ENCODE results near the gene DNA2. TPM values are rescaled to one million over a fixed set of nuclear protein-coding genes. Genes with fewer than 3 reads are reported as not detected.

Gene DNA2
- total RNA-seq, 1 experiment from 2014 or later, result 6.9 TPM

GRCh38 chr10:68419376-68419775 is 52.4 kb downstream of the DNA2 start:
- no TSS peak for BruUV-seq (replicated peaks)
- no peak for TF ChIP-seq CTCF (IDR thresholded peaks at IDR 0.05; ENCODE audit: unreplicated experiment)
- no peaks in the 10 kb centered on the region for H3K27me3 Mint-ChIP-seq (ENCODE audit: insufficient read depth, unreplicated experiment)
- H3K4me1 Mint-ChIP-seq (ENCODE audit: insufficient read depth, unreplicated experiment), result no peaks in the 10 kb centered on the region
- intact Hi-C loops (cut with micrococcal nuclease), result no loop called here
- no peak for DNase-seq (ENCODE audit: unreplicated experiment)
- no peak overlapping the region for H3K4me3 Mint-ChIP-seq (ENCODE audit: unreplicated experiment)
- CTCF ChIA-PET, result no interaction called here
- peaks cover 32% of the 10 kb centered on the region for H3K36me3 Mint-ChIP-seq (ENCODE audit: insufficient read depth, unreplicated experiment)
- no peak overlapping the region for H3K27ac Mint-ChIP-seq (ENCODE audit: low read depth, unreplicated experiment)
- no peaks in the 10 kb centered on the region for H3K9me3 Mint-ChIP-seq (ENCODE audit: unreplicated experiment)
- POLR2A ChIA-PET, result interaction anchor here (0.8 kb wide), 1 partner anchor 10 kb away, joined by 5 read pairs; no protein-coding TSS in a partner anchor

- H3K27ac Mint-ChIP-seq (ENCODE audit: low read depth, unreplicated experiment), result no peak overlapping the region
- POLR2A ChIA-PET, result interaction anchor here (1.0 kb wide), 1 partner anchor 24 kb away, joined by 5 read pairs; no protein-coding TSS in a partner anchor
- TF ChIP-seq CTCF (IDR thresholded peaks at IDR 0.05; ENCODE audit: unreplicated experiment), result no peak
- intact Hi-C loops (cut with micrococcal nuclease), result loop anchor here (5.0 kb wide), 1 partner anchor 313 kb away; the partner anchor contains the start of gene CCAR1
- H3K36me3 Mint-ChIP-seq (ENCODE audit: insufficient read depth, unreplicated experiment), result peaks cover 28% of the 10 kb centered on the region
- DNase-seq (ENCODE audit: unreplicated experiment), result no peak
- H3K4me1 Mint-ChIP-seq (ENCODE audit: insufficient read depth, unreplicated experiment), result peaks cover 11% of the 10 kb centered on the region
- H3K4me3 Mint-ChIP-seq (ENCODE audit: unreplicated experiment), result no peak overlapping the region
- CTCF ChIA-PET, result interaction anchor here (0.7 to 1.3 kb wide), 3 partner anchors 19 to 533 kb away, joined by 3 to 4 read pairs (median 4); no protein-coding TSS in a partner anchor
- BruUV-seq (replicated peaks), result no TSS peak
- H3K9me3 Mint-ChIP-seq (ENCODE audit: unreplicated experiment), result no peaks in the 10 kb centered on the region
- no peaks in the 10 kb centered on the region for H3K27me3 Mint-ChIP-seq (ENCODE audit: insufficient read depth, unreplicated experiment)
These were observed 62.8 kb downstream of the DNA2 start for GRCh38 chr10:68408898-68409518.

GRCh38 chr10:68406815-68407548 is 64.8 kb downstream of the DNA2 start, which contains the start of gene RUFY2:
TSS of gene RUFY2 (minus strand) at chr10:68407277. CDS start at chr10:68407189, 88 bp downstream.
- ChIA-PET POLR2A (interaction anchor here (0.6 to 1.7 kb wide), 6 partner anchors 13 to 314 kb away, joined by 3 to 9 read pairs (median 4); partner anchors contain the start of genes CCAR1, HNRNPH3 and PBLD), CTCF (interaction anchor here (0.6 to 1.0 kb wide), 13 partner anchors 10 to 728 kb away, joined by 3 to 6 read pairs (median 3); no protein-coding TSS in a partner anchor)
- no TSS peak for BruUV-seq (replicated peaks)

More at GRCh38 chr10:68406815-68407548, 64.8 kb downstream of the DNA2 start, which contains the start of gene RUFY2:
- TF ChIP-seq CTCF (IDR thresholded peaks at IDR 0.05; ENCODE audit: unreplicated experiment), result peak; percentile 78
- H3K27ac Mint-ChIP-seq (ENCODE audit: low read depth, unreplicated experiment), result peak within 1 kb of the TSS; percentile 28
- no peaks in the 10 kb centered on the region for H3K9me3 Mint-ChIP-seq (ENCODE audit: unreplicated experiment)
- DNase-seq (ENCODE audit: unreplicated experiment), result peak; percentile 68
- peak within 1 kb of the TSS; percentile 86 for H3K4me3 Mint-ChIP-seq (ENCODE audit: unreplicated experiment)
- H3K4me1 Mint-ChIP-seq (ENCODE audit: insufficient read depth, unreplicated experiment), result peaks cover 11% of the 10 kb centered on the region
- peaks cover 22% of the 10 kb centered on the region for H3K36me3 Mint-ChIP-seq (ENCODE audit: insufficient read depth, unreplicated experiment)
- intact Hi-C loops (cut with micrococcal nuclease), result loop anchor here (5.0 kb wide), 1 partner anchor 315 kb away; the partner anchor contains the start of gene CCAR1
- H3K27me3 Mint-ChIP-seq (ENCODE audit: insufficient read depth, unreplicated experiment), result no peaks in the 10 kb centered on the region

All from MCF 10A (cell line).